ENCODE results near the gene TOR1B.

Gene TOR1B

DNA sequence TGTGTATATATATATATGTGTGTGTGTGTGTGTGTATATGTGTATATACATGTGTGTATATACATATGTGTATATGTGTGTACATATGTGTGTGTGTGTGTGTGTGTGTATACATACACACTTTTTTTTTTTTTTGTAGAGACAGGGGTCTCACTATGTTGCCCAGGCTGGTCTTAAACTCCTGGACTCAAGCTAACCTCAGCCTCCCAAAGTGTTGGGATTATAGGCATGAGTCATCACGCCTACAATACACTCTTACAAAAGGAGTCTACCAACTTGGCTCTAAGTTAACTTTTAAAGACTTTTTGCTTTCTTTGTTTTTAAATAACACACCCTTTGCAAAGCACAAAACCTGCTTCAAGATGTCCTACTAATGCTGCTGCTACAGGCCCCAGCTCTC, 30.0 kb downstream of the TOR1B start:
- H3K4me3 ChIP-seq (ENCODE audit: low read depth, low read length): no peak overlapping the region
- TF ChIP-seq MAX (IDR thresholded peaks at IDR 0.05; ENCODE audit: low read depth, low read length) (no peak), MYC (IDR thresholded peaks at IDR 0.05; ENCODE audit: low read depth, low read length) (no peak), POLR2A (IDR thresholded peaks at IDR 0.05; ENCODE audit: extremely low read depth, insufficient read length) (no peak), CTCF (IDR thresholded peaks at IDR 0.05; ENCODE audit: low read depth, low read length) (no peak)
- DNase-seq (ENCODE audit: low read depth): no peak

GRCh38 chr9:129834489-129835127, 31.6 kb downstream of the TOR1B start:
- peak overlapping the region; percentile 99 for H3K4me3 ChIP-seq (ENCODE audit: low read depth, low read length)
- peak; percentile 47 for DNase-seq (ENCODE audit: low read depth)
- TF ChIP-seq CTCF (IDR thresholded peaks at IDR 0.05; ENCODE audit: low read depth, low read length) (no peak), POLR2A (IDR thresholded peaks at IDR 0.05; ENCODE audit: extremely low read depth, insufficient read length) (no peak), MYC (IDR thresholded peaks at IDR 0.05; ENCODE audit: low read depth, low read length) (no peak), MAX (IDR thresholded peaks at IDR 0.05; ENCODE audit: low read depth, low read length) (no peak)

DNA sequence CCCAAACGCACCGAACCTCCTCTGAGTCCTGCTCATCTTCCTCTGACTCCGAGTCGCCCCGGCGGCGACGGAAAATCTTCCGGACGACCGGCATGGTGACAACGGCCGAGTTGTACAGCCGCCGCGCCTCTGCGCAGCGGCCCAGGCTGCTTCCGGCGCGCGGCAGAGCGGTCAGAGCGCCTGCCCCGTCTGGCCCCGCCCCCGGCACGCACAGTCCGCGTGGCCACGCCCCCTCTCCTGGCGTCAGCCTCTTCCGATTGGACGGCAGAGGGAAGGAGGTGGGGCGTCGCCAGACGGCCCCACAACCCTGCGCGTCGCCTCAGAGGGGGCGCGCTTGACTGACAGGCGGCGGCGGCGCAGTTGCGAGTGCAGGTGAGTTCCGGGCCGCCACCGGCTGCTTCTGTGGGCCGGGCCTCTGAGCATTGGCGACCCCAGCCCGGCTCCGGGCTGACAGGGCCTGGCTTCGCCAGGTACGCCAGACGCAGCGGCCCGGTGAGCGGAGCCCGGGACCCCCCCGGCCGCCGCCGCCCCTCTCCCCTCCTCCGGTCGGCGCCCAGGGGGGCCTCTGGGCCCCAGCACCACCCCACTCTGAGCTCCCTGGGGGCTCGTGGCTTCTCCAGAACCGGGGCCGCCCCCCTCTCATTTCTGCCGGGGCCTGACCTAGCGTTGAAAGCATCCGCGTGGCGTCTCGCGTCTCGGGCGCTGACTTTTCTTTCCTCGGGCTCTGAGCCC, 32.3 kb downstream of the TOR1B start, which contains the start of the genes C9orf78 and USP20:
TSS of gene C9orf78 (minus strand) at position 148 of the 732 bp plus-strand sequence. CDS start at position 94, 54 bp downstream.
TSS of gene USP20 (plus strand) at position 331 of the 732 bp plus-strand sequence. CDS start 17,098 bp downstream, outside the sequence.
- H3K4me3 ChIP-seq (ENCODE audit: low read depth, low read length): peak within 1 kb of the TSS; percentile 99
- peak; percentile 43; the same call in 1 of the 2 replicates for TF ChIP-seq MAX (IDR thresholded peaks at IDR 0.05; ENCODE audit: low read depth, low read length)
- TF ChIP-seq MYC (IDR thresholded peaks at IDR 0.05; ENCODE audit: low read depth, low read length): no peak
- peak; percentile 83 for TF ChIP-seq POLR2A (IDR thresholded peaks at IDR 0.05; ENCODE audit: extremely low read depth, insufficient read length)
- peak; percentile 95 for DNase-seq (ENCODE audit: low read depth)

DNA sequence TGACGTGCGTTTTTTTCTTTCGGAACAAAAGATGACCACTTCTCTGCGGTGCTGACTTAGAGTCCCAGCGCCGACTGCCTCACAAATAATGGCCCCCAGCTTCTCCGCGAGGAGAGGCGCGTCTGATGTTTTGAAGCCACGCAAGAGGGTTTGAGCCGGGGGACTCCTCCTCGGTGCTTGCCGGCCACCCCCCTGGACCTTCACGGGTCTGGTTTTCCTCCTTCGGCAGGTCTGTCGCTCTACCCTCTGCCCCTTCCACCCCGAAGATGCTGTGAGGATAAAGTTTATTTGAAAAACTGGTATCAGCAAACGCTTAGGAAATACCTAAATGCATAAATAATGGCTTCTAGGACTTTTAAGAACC, 32.9 kb downstream of the TOR1B start:
- H3K4me3 ChIP-seq (ENCODE audit: low read depth, low read length): peak overlapping the region; percentile 75
- TF ChIP-seq POLR2A (IDR thresholded peaks at IDR 0.05; ENCODE audit: extremely low read depth, insufficient read length) (no peak), CTCF (IDR thresholded peaks at IDR 0.05; ENCODE audit: low read depth, low read length) (no peak), MYC (IDR thresholded peaks at IDR 0.05; ENCODE audit: low read depth, low read length) (no peak), MAX (IDR thresholded peaks at IDR 0.05; ENCODE audit: low read depth, low read length) (no peak)
- DNase-seq (ENCODE audit: low read depth): no peak

- TF ChIP-seq POLR2A (IDR thresholded peaks at IDR 0.05; ENCODE audit: extremely low read depth, insufficient read length) (no peak), MYC (IDR thresholded peaks at IDR 0.05; ENCODE audit: low read depth, low read length) (no peak), CTCF (IDR thresholded peaks at IDR 0.05; ENCODE audit: low read depth, low read length) (no peak), MAX (IDR thresholded peaks at IDR 0.05; ENCODE audit: low read depth, low read length) (no peak)
- peak; percentile 78 for DNase-seq (ENCODE audit: low read depth)
- peak overlapping the region; percentile 75 for H3K4me3 ChIP-seq (ENCODE audit: low read depth, low read length)
Observed at GRCh38 chr9:129836311-129837007, 33.5 kb downstream of the TOR1B start.

Data from NB4 (cell line).